Measurements from ENCODE around the gene NR4A1.

Gene NR4A1

GRCh38 chr12:52050758-52051541, at the start of gene NR4A1:
Gene NR4A1, plus strand, starts transcription at chr12:52051442. Its CDS starts 2,887 bp downstream, at chr12:52054329.
- no peak for DNase-seq

- no peak for DNase-seq
These were observed 48.2 kb upstream of the NR4A1 start for GRCh38 chr12:52003016-52003550.

GRCh38 chr12:52003591-52003990, 47.7 kb upstream of the NR4A1 start:
- no peak for DNase-seq

- no peak for DNase-seq
These were observed 47.1 kb upstream of the NR4A1 start for GRCh38 chr12:52004042-52004648.

GRCh38 chr12:52005218-52005902, 45.9 kb upstream of the NR4A1 start:
- no peak for DNase-seq

GRCh38 chr12:52005903-52006703, 45.1 kb upstream of the NR4A1 start:
- DNase-seq: no peak

- DNase-seq: no peak
These were observed 44.5 kb upstream of the NR4A1 start, which contains the start of gene TAMALIN for GRCh38 chr12:52006726-52007157. Gene TAMALIN, plus strand, starts transcription at chr12:52006946. Its CDS starts 74 bp downstream, at chr12:52007020.

- no peak for DNase-seq
These were observed 43.9 kb upstream of the NR4A1 start for GRCh38 chr12:52007158-52007921.

GRCh38 chr12:52007982-52008510, 43.2 kb upstream of the NR4A1 start:
- no peak for DNase-seq

- DNase-seq: no peak
These were observed 42.0 kb upstream of the NR4A1 start for GRCh38 chr12:52009081-52009751.

GRCh38 chr12:52010152-52010622, 41.1 kb upstream of the NR4A1 start:
- no peak for DNase-seq

- no peak for DNase-seq
These were observed 40.3 kb upstream of the NR4A1 start for GRCh38 chr12:52010692-52011601.

GRCh38 chr12:52011602-52012214, 39.5 kb upstream of the NR4A1 start:
- no peak for DNase-seq

GRCh38 chr12:52013626-52014310, 37.5 kb upstream of the NR4A1 start:
- DNase-seq: no peak

- no peak for DNase-seq
These were observed 36.4 kb upstream of the NR4A1 start for GRCh38 chr12:52014567-52015530.

- no peak for DNase-seq
These were observed 35.7 kb upstream of the NR4A1 start for GRCh38 chr12:52015532-52016041.

Measured in KG1 (cell line).